Karpas-422 (cell line): Measurements from ENCODE around the gene EML6. TPM values are rescaled to one million over a fixed set of nuclear protein-coding genes. Genes with fewer than 3 reads are reported as not detected.
A peak's percentile ranks its signal among the peaks of the same experiment; 100 is the strongest.

Source experiments
- DNase-seq: peaks from one replicate; pipeline ENCODE4 v3.0.0-alpha.2; 2015
- H2AFZ ChIP-seq: fragments of 200-600 bp; sonication (generic); 2 replicates; pipeline ENCODE4 v1.6.1; 2014; ENCODE audit warnings: antibody characterized with exemption, low read length, mixed read lengths
- H3K27ac ChIP-seq: fragments of 200-600 bp; sonication (generic); 2 replicates; pipeline ENCODE4 v1.5.1; 2014; ENCODE audit warnings: mild to moderate bottlenecking, low read length, moderate library complexity
- H3K27me3 ChIP-seq: fragments of 200-600 bp; sonication (generic); 2 replicates; pipeline ENCODE4 v1.6.1; 2014; ENCODE audit warnings: low read length, mixed read lengths
- H3K36me3 ChIP-seq: fragments of 200-600 bp; sonication (generic); 2 replicates; pipeline ENCODE4 v1.6.1; 2014; ENCODE audit warnings: low read length, mixed read lengths; ENCODE audit not compliant: insufficient read depth
- H3K4me1 ChIP-seq: fragments of 200-600 bp; sonication (generic); 2 replicates; pipeline ENCODE4 v1.6.1; 2014; ENCODE audit warnings: mild to moderate bottlenecking, low read length, mixed read lengths
- H3K4me2 ChIP-seq: fragments of 200-600 bp; sonication (generic); 2 replicates; pipeline ENCODE4 v1.6.1; 2014; ENCODE audit warnings: low read length, low read depth, mild to moderate bottlenecking; ENCODE audit not compliant: poor library complexity, severe bottlenecking
- H3K4me3 ChIP-seq: fragments of 200-600 bp; sonication (generic); 2 replicates; pipeline ENCODE4 v1.5.1; 2014; ENCODE audit warnings: mild to moderate bottlenecking, antibody characterized with exemption, low read length, mixed read lengths
- H3K79me2 ChIP-seq: fragments of 200-600 bp; sonication (generic); 2 replicates; pipeline ENCODE4 v1.6.1; 2014; ENCODE audit warnings: mild to moderate bottlenecking, low read length, mixed read lengths
- H3K9ac ChIP-seq: fragments of 200-600 bp; sonication (generic); 2 replicates; pipeline ENCODE4 v1.6.0; 2014; ENCODE audit warnings: low read length
- H3K9me2 ChIP-seq: fragments of 200-600 bp; sonication (generic), shearing (Covaris generic); replicated peaks from 2 replicates; pipeline ENCODE4 v1.6.0; 2014; ENCODE audit warnings: mild to moderate bottlenecking, low read length, moderate library complexity; ENCODE audit not compliant: insufficient read depth
- H3K9me3 ChIP-seq: fragments of 300-700, 200-600 bp; sonication (generic); 2 replicates; pipeline ENCODE4 v1.6.1; 2014; ENCODE audit warnings: low read length, mixed read lengths
- H4K20me1 ChIP-seq: fragments of 200-600 bp; sonication (generic); 2 replicates; pipeline ENCODE4 v1.6.1; 2014; ENCODE audit warnings: mild to moderate bottlenecking, antibody characterized with exemption, low read length, low read depth; ENCODE audit not compliant: insufficient read depth
- total RNA-seq: library from RNA; depleted of rRNA; stranded (reverse); fragments of >200 nt; shearing (Covaris generic); gene quantifications from 2 replicates; pipeline ENCODE4 v1.2.3, GENCODE V29; 2014; ENCODE audit warnings: low replicate concordance

The EML6 gene
- total RNA-seq, 1 experiment from 2014 or later: 187 TPM

- DNase-seq: peak; percentile 68
- H3K4me2 ChIP-seq: no peak overlapping the region
- H3K9ac ChIP-seq: no peak overlapping the region
- peaks cover 52% of the 10 kb centered on the region for H3K36me3 ChIP-seq
- H3K9me2 ChIP-seq: no peaks in the 10 kb centered on the region
- no peaks in the 10 kb centered on the region for H4K20me1 ChIP-seq
- no peak overlapping the region for H3K4me3 ChIP-seq
- no peak overlapping the region for H2AFZ ChIP-seq
- H3K79me2 ChIP-seq: peaks cover 93% of the 10 kb centered on the region
- H3K27ac ChIP-seq: peak overlapping the region; percentile 78
- no peaks in the 10 kb centered on the region for H3K27me3 ChIP-seq
- peaks cover 16% of the 10 kb centered on the region for H3K9me3 ChIP-seq
- H3K4me1 ChIP-seq: peaks cover 37% of the 10 kb centered on the region
Measured at GRCh38 chr2:54775710-54776109, 52.2 kb downstream of the EML6 start.

GRCh38 chr2:54776494-54776893 lies 53.0 kb downstream of the EML6 start:
- H3K27me3 ChIP-seq: no peaks in the 10 kb centered on the region
- H3K9ac ChIP-seq: no peak overlapping the region
- peak overlapping the region; percentile 78 for H3K27ac ChIP-seq
- H3K79me2 ChIP-seq: peaks cover 92% of the 10 kb centered on the region
- no peak for DNase-seq
- no peaks in the 10 kb centered on the region for H4K20me1 ChIP-seq
- peaks cover 16% of the 10 kb centered on the region for H3K9me3 ChIP-seq
- H3K36me3 ChIP-seq: peaks cover 44% of the 10 kb centered on the region
- no peaks in the 10 kb centered on the region for H3K9me2 ChIP-seq
- 0 out of 2 replicates have a peak overlapping the region, but pooled peaks have one; percentile 4 for H3K4me3 ChIP-seq
- peak overlapping the region; percentile 29 for H3K4me2 ChIP-seq
- peaks cover 44% of the 10 kb centered on the region for H3K4me1 ChIP-seq
- no peak overlapping the region for H2AFZ ChIP-seq

- H3K4me3 ChIP-seq: peak overlapping the region; percentile 43
- no peaks in the 10 kb centered on the region for H3K9me2 ChIP-seq
- no peaks in the 10 kb centered on the region for H4K20me1 ChIP-seq
- H3K27me3 ChIP-seq: no peaks in the 10 kb centered on the region
- H3K9me3 ChIP-seq: no peaks in the 10 kb centered on the region
- H3K27ac ChIP-seq: peak overlapping the region; percentile 98
- H3K4me2 ChIP-seq: peak overlapping the region; percentile 93
- H2AFZ ChIP-seq: no peak overlapping the region
- peaks cover 75% of the 10 kb centered on the region for H3K79me2 ChIP-seq
- H3K36me3 ChIP-seq: 0 out of 2 replicates have a peak, but pooled peaks cover 2% of the 10 kb centered on the region
- peak; percentile 90 for DNase-seq
- H3K4me1 ChIP-seq: peaks cover 88% of the 10 kb centered on the region
- H3K9ac ChIP-seq: peak overlapping the region; percentile 54
Measured at GRCh38 chr2:54783349-54783748, 59.9 kb downstream of the EML6 start.

- H3K4me1 ChIP-seq: peaks cover 94% of the 10 kb centered on the region
- H3K4me3 ChIP-seq: peak overlapping the region; percentile 63
- no peaks in the 10 kb centered on the region for H3K27me3 ChIP-seq
- H3K9me2 ChIP-seq: no peaks in the 10 kb centered on the region
- H3K27ac ChIP-seq: peak overlapping the region; percentile 98
- no peak overlapping the region for H2AFZ ChIP-seq
- no peaks in the 10 kb centered on the region for H4K20me1 ChIP-seq
- peaks cover 82% of the 10 kb centered on the region for H3K79me2 ChIP-seq
- H3K9me3 ChIP-seq: no peaks in the 10 kb centered on the region
- peak overlapping the region; percentile 73 for H3K9ac ChIP-seq
- peak; percentile 64 for DNase-seq
- peaks cover 17% of the 10 kb centered on the region; the same call in 1 of the 2 replicates for H3K36me3 ChIP-seq
- peak overlapping the region; percentile 74 for H3K4me2 ChIP-seq
Measured at GRCh38 chr2:54787270-54787669, 63.8 kb downstream of the EML6 start.

- Histone ChIP-seq H3K79me2 (peaks cover 88% of the 10 kb centered on the region), H3K4me3 (peak overlapping the region; percentile 63), H3K4me2 (peak overlapping the region; percentile 74), H3K9me2 (no peaks in the 10 kb centered on the region), H3K4me1 (peaks cover 92% of the 10 kb centered on the region), H3K27me3 (no peaks in the 10 kb centered on the region), H3K36me3 (peaks cover 19% of the 10 kb centered on the region; the same call in 1 of the 2 replicates), H3K9ac (peak overlapping the region; percentile 73), H4K20me1 (no peaks in the 10 kb centered on the region), H3K9me3 (no peaks in the 10 kb centered on the region), H2AFZ (no peak overlapping the region), H3K27ac (peak overlapping the region; percentile 98)
- DNase-seq: peak; percentile 90
Measured at GRCh38 chr2:54787755-54788366, 64.4 kb downstream of the EML6 start.

- peaks cover 96% of the 10 kb centered on the region for H3K79me2 ChIP-seq
- H3K27ac ChIP-seq: peak overlapping the region; percentile 98
- H3K36me3 ChIP-seq: peaks cover 30% of the 10 kb centered on the region; the same call in 1 of the 2 replicates
- no peaks in the 10 kb centered on the region for H3K9me3 ChIP-seq
- no peak for DNase-seq
- no peak overlapping the region for H2AFZ ChIP-seq
- H4K20me1 ChIP-seq: no peaks in the 10 kb centered on the region
- H3K9ac ChIP-seq: peak overlapping the region; percentile 49
- H3K9me2 ChIP-seq: no peaks in the 10 kb centered on the region
- peak overlapping the region; percentile 54 for H3K4me2 ChIP-seq
- H3K4me3 ChIP-seq: peak overlapping the region; percentile 48
- peaks cover 90% of the 10 kb centered on the region for H3K4me1 ChIP-seq
- no peaks in the 10 kb centered on the region for H3K27me3 ChIP-seq
Measured at GRCh38 chr2:54789878-54790277, 66.4 kb downstream of the EML6 start.

GRCh38 chr2:54791831-54792230 lies 68.4 kb downstream of the EML6 start:
- H3K4me3 ChIP-seq: no peak overlapping the region
- H3K79me2 ChIP-seq: peaks cover 96% of the 10 kb centered on the region
- H3K4me2 ChIP-seq: peak overlapping the region; percentile 5
- H3K4me1 ChIP-seq: peaks cover 79% of the 10 kb centered on the region
- no peaks in the 10 kb centered on the region for H3K9me2 ChIP-seq
- H3K9ac ChIP-seq: no peak overlapping the region
- H3K36me3 ChIP-seq: peaks cover 46% of the 10 kb centered on the region
- no peaks in the 10 kb centered on the region for H3K9me3 ChIP-seq
- H4K20me1 ChIP-seq: no peaks in the 10 kb centered on the region
- H2AFZ ChIP-seq: no peak overlapping the region
- peak overlapping the region; percentile 43; the same call in 1 of the 2 replicates for H3K27ac ChIP-seq
- DNase-seq: no peak
- H3K27me3 ChIP-seq: no peaks in the 10 kb centered on the region

GRCh38 chr2:54797307-54797706 lies 73.8 kb downstream of the EML6 start:
- H3K4me3 ChIP-seq: no peak overlapping the region
- no peak overlapping the region for H2AFZ ChIP-seq
- H3K9me2 ChIP-seq: no peaks in the 10 kb centered on the region
- no peaks in the 10 kb centered on the region for H3K9me3 ChIP-seq
- H3K9ac ChIP-seq: no peak overlapping the region
- H3K79me2 ChIP-seq: peaks cover 96% of the 10 kb centered on the region
- peaks cover 29% of the 10 kb centered on the region for H3K4me1 ChIP-seq
- H3K4me2 ChIP-seq: no peak overlapping the region
- DNase-seq: no peak
- H3K27ac ChIP-seq: no peak overlapping the region
- no peaks in the 10 kb centered on the region for H4K20me1 ChIP-seq
- H3K36me3 ChIP-seq: peaks cover 47% of the 10 kb centered on the region
- H3K27me3 ChIP-seq: no peaks in the 10 kb centered on the region
